H1 (cell line): ENCODE measurements around the gene PMF1. TPM values are rescaled to one million over a fixed set of nuclear protein-coding genes. Genes with fewer than 3 reads are reported as not detected.

Source experiments
- CTCF ChIA-PET: fragments of 300-600 bp; sonication (Branson Sonifier 250); formaldehyde crosslinking; loops from one replicate; lab custom pipeline; 2021; ENCODE audit not compliant: partially characterized antibody; lab: Charles Lee
- POLR2A ChIA-PET: fragments of 300-600 bp; sonication (Branson Sonifier 250); formaldehyde crosslinking; loops from one replicate; lab custom pipeline; 2021; ENCODE audit warnings: inconsistent platforms; ENCODE audit not compliant: partially characterized antibody; lab: Charles Lee
- DNase-seq, 2 experiments: peaks; one replicate each; pipeline versions ENCODE4 v3.0.0 to v3.0.0-alpha.2; 2010 to 2022; ENCODE audit warnings: low spot score in 2 of 2, low read depth in 1 of 2, mixed read lengths in 1 of 2
- FAIRE-seq: peaks from 2 replicates; lab custom pipeline; 2011; peaks lifted over from hg19 to GRCh38; lab: Jason Lieb, UNC
- H2AFZ ChIP-seq: 2 replicates; pipeline ENCODE4 v1.8.1; 2012; ENCODE audit warnings: low read length, inconsistent platforms
- H2AK5ac ChIP-seq: 2 replicates; pipeline ENCODE4 v1.6.1; 2013; ENCODE audit warnings: low read depth, low read length
- H2BK120ac ChIP-seq: replicated peaks from 2 replicates; pipeline ENCODE3; 2013; ENCODE audit warnings: low read depth, low read length, inconsistent platforms
- H2BK12ac ChIP-seq: 2 replicates; pipeline ENCODE4 v1.6.1; 2013; ENCODE audit warnings: low read depth, low read length
- H2BK15ac ChIP-seq: 2 replicates; pipeline ENCODE4 v1.6.1; 2013; ENCODE audit warnings: low read length
- H2BK20ac ChIP-seq: 2 replicates; pipeline ENCODE4 v1.6.1; 2013; ENCODE audit warnings: low read length
- H2BK5ac ChIP-seq: 2 replicates; pipeline ENCODE4 v1.6.1; 2013; ENCODE audit warnings: low read depth, low read length
- H3K14ac ChIP-seq: 2 replicates; pipeline ENCODE4 v1.6.1; 2013; ENCODE audit warnings: inconsistent platforms; ENCODE audit not compliant: insufficient read length
- H3K18ac ChIP-seq: 2 replicates; pipeline ENCODE4 v1.6.1; 2013; ENCODE audit warnings: low read length; ENCODE audit errors: extremely low read depth
- H3K23ac ChIP-seq: 2 replicates; pipeline ENCODE4 v1.6.1; 2013; ENCODE audit warnings: inconsistent platforms; ENCODE audit not compliant: insufficient read length
- H3K23me2 ChIP-seq: 2 replicates; pipeline ENCODE4 v1.6.1; 2013; ENCODE audit warnings: low read depth, low read length
- H3K27ac ChIP-seq: 2 replicates; pipeline ENCODE4 v1.6.1; 2011; ENCODE audit warnings: low read depth, low read length, inconsistent platforms
- H3K27me3 ChIP-seq, 4 experiments: replicated peaks in 1 of 4; 1 replicate in 1 of 4; 2 replicates in 3 of 4; pipeline versions ENCODE4 v1.6.1 to v1.8.1; 2011 to 2013; ENCODE audit warnings: low read length in 3 of 4, mild to moderate bottlenecking in 3 of 4, inconsistent platforms in 2 of 4, mixed read lengths in 2 of 4, moderate library complexity in 1 of 4; ENCODE audit not compliant: control insufficient read depth in 3 of 4, insufficient read depth in 3 of 4; ENCODE audit errors: extremely low read depth in 1 of 4
- H3K36me3 ChIP-seq, 4 experiments: 2 replicates each; pipeline versions ENCODE4 v1.6.1 to v1.8.1; 2011 to 2013; ENCODE audit warnings: mild to moderate bottlenecking in 4 of 4, low read length in 3 of 4, moderate library complexity in 2 of 4, control low read depth in 1 of 4, inconsistent platforms in 1 of 4; ENCODE audit not compliant: insufficient read depth in 4 of 4, control insufficient read depth in 2 of 4
- H3K4ac ChIP-seq: replicated peaks from 2 replicates; pipeline ENCODE3; 2013; ENCODE audit warnings: low read length, low read depth, mixed read lengths, inconsistent platforms; ENCODE audit not compliant: insufficient read length
- H3K4me1 ChIP-seq, 4 experiments: replicated peaks in 1 of 4; 1 replicate in 1 of 4; 2 replicates in 3 of 4; pipeline versions ENCODE4 v1.6.1 to v1.8.1; 2011 to 2013; ENCODE audit warnings: low read length in 3 of 4, inconsistent platforms in 2 of 4, mixed read lengths in 1 of 4; ENCODE audit not compliant: insufficient read depth in 4 of 4, control insufficient read depth in 3 of 4
- H3K4me2 ChIP-seq, 2 experiments: 2 replicates each; pipeline versions ENCODE4 v1.6.1 to v1.8.1; 2011 to 2013; ENCODE audit warnings: low read depth in 2 of 2, low read length in 2 of 2, control low read depth in 1 of 2, inconsistent platforms in 1 of 2, mild to moderate bottlenecking in 1 of 2; ENCODE audit not compliant: insufficient read depth in 1 of 2
- H3K4me3 ChIP-seq, 4 experiments: fragments of 200-600, 300-600 bp in 1 of 4; sonication (generic), shearing (Covaris generic), sonication (Bioruptor Twin) in 1 of 4; 2 replicates each; pipeline versions ENCODE4 v1.5.1 to v1.8.1; 2011 to 2016; ENCODE audit warnings: low read length in 4 of 4, low read depth in 3 of 4, control low read depth in 2 of 4, inconsistent platforms in 2 of 4, mild to moderate bottlenecking in 2 of 4, mixed read lengths in 1 of 4, moderate library complexity in 1 of 4; ENCODE audit not compliant: insufficient read depth in 2 of 4; ENCODE audit errors: extremely low read depth in 1 of 4
- H3K56ac ChIP-seq: replicated peaks from 2 replicates; pipeline ENCODE3; 2013; ENCODE audit warnings: low read depth, mild to moderate bottlenecking, mixed read lengths, low read length, inconsistent platforms; ENCODE audit not compliant: insufficient read length
- H3K79me1 ChIP-seq: 2 replicates; pipeline ENCODE4 v1.6.1; 2013; ENCODE audit warnings: low read depth, low read length, control low read depth
- H3K79me2 ChIP-seq, 2 experiments: 2 replicates each; pipeline versions ENCODE4 v1.6.1 to v1.8.1; 2012 to 2013; ENCODE audit warnings: low read length in 2 of 2, mild to moderate bottlenecking in 2 of 2, inconsistent platforms in 1 of 2; ENCODE audit not compliant: insufficient read depth in 2 of 2, control insufficient read depth in 1 of 2
- H3K9ac ChIP-seq, 4 experiments: replicated peaks in 1 of 4; 1 replicate in 1 of 4; 2 replicates in 3 of 4; pipeline versions ENCODE4 v1.6.1 to v1.8.1; 2011 to 2013; ENCODE audit warnings: low read depth in 3 of 4, low read length in 3 of 4, control low read depth in 2 of 4, mild to moderate bottlenecking in 2 of 4, moderate library complexity in 2 of 4, inconsistent platforms in 1 of 4; ENCODE audit errors: extremely low read depth in 1 of 4
- H3K9me3 ChIP-seq, 2 experiments: 2 replicates each; pipeline versions ENCODE4 v1.6.1 to v1.8.1; 2012 to 2013; ENCODE audit warnings: mild to moderate bottlenecking in 2 of 2, moderate library complexity in 2 of 2, control low read depth in 1 of 2, inconsistent platforms in 1 of 2, low read depth in 1 of 2, low read length in 1 of 2, mixed read lengths in 1 of 2; ENCODE audit not compliant: insufficient read depth in 2 of 2
- H4K20me1 ChIP-seq, 2 experiments: replicated peaks in 1 of 2; 2 replicates each; pipeline versions ENCODE3 to v1.8.1; 2011 to 2013; ENCODE audit warnings: inconsistent platforms in 2 of 2, low read length in 2 of 2, mild to moderate bottlenecking in 1 of 2; ENCODE audit not compliant: insufficient read depth in 2 of 2, control insufficient read depth in 1 of 2
- H4K5ac ChIP-seq: 2 replicates; pipeline ENCODE4 v1.6.1; 2013; ENCODE audit warnings: low read length, low read depth, mixed read lengths, inconsistent platforms; ENCODE audit not compliant: insufficient read length
- H4K8ac ChIP-seq: 2 replicates; pipeline ENCODE4 v1.8.0; 2013; ENCODE audit warnings: mild to moderate bottlenecking, moderate library complexity, low read length, inconsistent platforms; ENCODE audit not compliant: insufficient read depth; ENCODE audit errors: extremely low read depth
- H4K91ac ChIP-seq: replicated peaks from 2 replicates; pipeline ENCODE3; 2013; ENCODE audit warnings: low read length, mixed read lengths, inconsistent platforms; ENCODE audit not compliant: insufficient read length
- CBX8 ChIP-seq: fragments of 300-800, 300-1000 bp; sonication (generic); IDR thresholded peaks from 2 replicates; pipeline ENCODE4 v1.7.1; 2016; ENCODE audit warnings: low read depth, low read length, borderline replicate concordance
- GABPA ChIP-seq: IDR thresholded peaks from 2 replicates; pipeline ENCODE4 v1.6.1; 2011; ENCODE audit warnings: mild to moderate bottlenecking, low read length, moderate library complexity, borderline replicate concordance; ENCODE audit not compliant: insufficient read depth
- WGBS, 2 experiments: shearing (Covaris generic) in 1 of 2; methylation state at CpG; one replicate each; pipeline versions ENCODE4 v1.1.6 to v1.1.7; 2013 to 2015; ENCODE audit warnings: low lambda C conversion rate in 2 of 2, mixed read lengths in 2 of 2, inconsistent platforms in 1 of 2, low coverage in 1 of 2, missing lambda C conversion rate in 1 of 2; ENCODE audit not compliant: insufficient replicate concordance in 2 of 2, insufficient coverage in 1 of 2, insufficient read length in 1 of 2; ENCODE audit errors: extremely low coverage in 1 of 2, missing lambda C conversion rate in 1 of 2; 5-methylcytosine and 5-hydroxymethylcytosine counted together
- polyA plus RNA-seq, 7 experiments: library from polyadenylated mRNA; depleted of rRNA in 3 of 7; stranded (reverse) in 5 of 7; unstranded in 2 of 7; fragments of >200 nt in 5 of 7; fragments of 200-250 nt in 2 of 7; gene quantifications; 1 replicate in 5 of 7; 2 replicates in 1 of 7; 4 replicates in 1 of 7; pipeline versions ENCODE4 v1.2.1 to v1.2.3, GENCODE V29; 2011 to 2013; ENCODE audit warnings: missing spikeins in 2 of 7, mixed read lengths in 2 of 7
- total RNA-seq: library from RNA; stranded (reverse); fragmentation: NEBNext Ultra II Directional; extraction: Animal tissue kit (Norgen Biotek cat#: 25700); gene quantifications from 2 replicates; pipeline ENCODE4 v1.2.1, GENCODE V29; 2021

The PMF1 gene
- total and polyA plus RNA-seq, 2 of the 8 experiments (the other 6 are each of a cell fraction or from before 2014, with no cell fraction given) = 113 to 296 TPM

DNA sequence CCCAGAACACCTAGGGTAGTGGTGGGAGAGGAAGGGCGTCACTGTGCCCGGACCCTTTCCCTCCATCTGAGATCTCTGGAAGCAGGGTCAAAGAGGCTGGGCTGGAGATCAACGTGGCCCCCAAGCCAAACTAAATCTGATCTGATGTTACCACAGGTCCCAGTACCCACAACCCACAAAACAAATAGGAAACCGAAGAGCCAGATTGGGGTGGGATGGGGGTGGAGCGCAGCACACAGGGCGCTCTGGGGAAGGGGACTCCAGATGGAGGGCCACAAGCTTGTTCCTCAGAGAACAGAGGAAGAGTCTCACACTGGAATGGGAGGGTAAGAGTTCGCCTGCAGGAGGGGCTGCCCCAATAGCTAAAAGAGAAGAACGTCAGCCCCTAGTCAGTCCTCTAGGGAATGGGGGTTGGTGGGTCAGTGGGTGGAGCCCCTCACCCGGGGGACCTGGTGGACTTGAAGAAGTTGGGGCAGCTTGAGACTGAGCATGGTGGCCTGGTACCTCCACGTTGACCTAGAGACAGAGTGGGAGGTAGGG is 33.5 kb downstream of the PMF1 start:
- H2AK5ac ChIP-seq = 0 out of 2 replicates have a peak overlapping the region, but pooled peaks have one; percentile 39
- H3K4me1 ChIP-seq = peaks cover 0 to 16% (median 9%) of the 10 kb centered on the region in 4 experiments
- H3K23ac ChIP-seq = no peak overlapping the region
- H3K4me2 ChIP-seq = peak overlapping the region; percentile 30 to 50; a peak in 2 of 4 replicates
- H3K4ac ChIP-seq = no peak overlapping the region
- DNase-seq = no peak
- no peak overlapping the region for H2BK12ac ChIP-seq
- no peaks in the 10 kb centered on the region for H3K79me2 ChIP-seq
- H3K56ac ChIP-seq = no peak overlapping the region
- H2BK15ac ChIP-seq = 0 out of 2 replicates have a peak overlapping the region, but pooled peaks have one; percentile 8
- ChIA-PET POLR2A (interaction anchor here (1.0 to 11.8 kb wide), 22 partner anchors 11 to 279 kb away, joined by 3 to 102 read pairs (median 4); partner anchors contain the start of genes PMF1, SEMA4A, SLC25A44 and SMG5), CTCF (interaction anchor here (0.6 to 47.2 kb wide), 10 partner anchors 12 to 113 kb away, joined by 3 to 1265 read pairs (median 4); partner anchors contain the start of genes CCT3, SEMA4A and TSACC)
- H4K91ac ChIP-seq = no peak overlapping the region
- no peak overlapping the region for H2BK5ac ChIP-seq
- WGBS, 2 experiments = 91% methylated on average over 10 of the region's 10 CpGs; no CpG with 5 or more reads in 1 of the 2 experiments
- H3K9me3 ChIP-seq = no peaks in the 10 kb centered on the region
- H3K79me1 ChIP-seq = 0 out of 2 replicates have a peak, but pooled peaks cover 2% of the 10 kb centered on the region
- H4K20me1 ChIP-seq = peaks cover 2 to 11% of the 10 kb centered on the region in 2 experiments
- no peak for TF ChIP-seq GABPA
- no peak for TF ChIP-seq CBX8
- H2BK120ac ChIP-seq = no peak overlapping the region
- no peak overlapping the region for H3K27ac ChIP-seq
- no peak for FAIRE-seq
- H4K5ac ChIP-seq = no peak overlapping the region
- peaks cover 7 to 24% (median 14%) of the 10 kb centered on the region in 4 experiments for H3K36me3 ChIP-seq
- no peaks in the 10 kb centered on the region for H3K23me2 ChIP-seq
- H4K8ac ChIP-seq = peak overlapping the region; percentile 79; the same call in 1 of the 2 replicates
- H3K14ac ChIP-seq = no peak overlapping the region
- H3K27me3 ChIP-seq = no peaks in the 10 kb centered on the region
- no peak overlapping the region for H3K9ac ChIP-seq
- peak overlapping the region; percentile 48 for H3K18ac ChIP-seq
- H3K4me3 ChIP-seq = peak overlapping the region in 1 of 4 experiments; percentile 40; a peak in 2 of 8 replicates
- H2BK20ac ChIP-seq = no peak overlapping the region
- no peak overlapping the region for H2AFZ ChIP-seq
